KMS-11 (cell line): ENCODE data around the gene THBS1.
A peak's percentile ranks its signal among the peaks of the same experiment; 100 is the strongest.

Experiments used
- H2AFZ ChIP-seq: fragments of 200-600 bp; sonication (generic); 2 replicates; pipeline ENCODE4 v1.6.1; 2016; ENCODE audit warnings: antibody characterized with exemption, mixed run types, low read depth
- H3K27ac ChIP-seq: fragments of 200-600 bp; sonication (generic); 2 replicates; pipeline ENCODE4 v1.6.1; 2016; ENCODE audit warnings: mild to moderate bottlenecking, mixed run types
- H3K27me3 ChIP-seq: fragments of 200-600 bp; sonication (generic); 2 replicates; pipeline ENCODE4 v1.6.1; 2017; ENCODE audit warnings: mild to moderate bottlenecking, low read depth, mixed run types, moderate library complexity; ENCODE audit not compliant: insufficient read depth
- H3K36me3 ChIP-seq: fragments of 200-600 bp; sonication (generic); 2 replicates; pipeline ENCODE4 v1.6.1; 2017; ENCODE audit warnings: mild to moderate bottlenecking, mixed run types; ENCODE audit not compliant: insufficient read depth
- H3K4me1 ChIP-seq: fragments of 200-600 bp; sonication (generic); 2 replicates; pipeline ENCODE4 v1.6.1; 2016; ENCODE audit warnings: mild to moderate bottlenecking, low read depth, mixed run types; ENCODE audit not compliant: poor library complexity, severe bottlenecking
- H3K4me2 ChIP-seq: fragments of 200-600 bp; sonication (generic); 2 replicates; pipeline ENCODE4 v1.7.0; 2016; ENCODE audit warnings: mild to moderate bottlenecking, mixed run types
- H3K4me3 ChIP-seq: fragments of 200-600 bp; sonication (generic); IDR thresholded peaks from 2 replicates; pipeline ENCODE4 v1.6.1; 2017; ENCODE audit warnings: low read depth, low read length, mixed read lengths; ENCODE audit not compliant: insufficient read depth
- H3K79me2 ChIP-seq: fragments of 200-600 bp; sonication (generic); 2 replicates; pipeline ENCODE4 v1.6.1; 2016; ENCODE audit warnings: low read depth, mixed run types; ENCODE audit not compliant: insufficient read depth
- H3K9ac ChIP-seq: fragments of 200-600 bp; sonication (generic); 2 replicates; pipeline ENCODE4 v1.6.1; 2016; ENCODE audit warnings: mild to moderate bottlenecking, mixed run types
- H4K20me1 ChIP-seq: fragments of 200-600 bp; sonication (generic); 2 replicates; pipeline ENCODE4 v1.6.1; 2016; ENCODE audit warnings: mild to moderate bottlenecking, mixed run types; ENCODE audit not compliant: insufficient read depth
- TF ChIP-seq, protein P1 (sequence below): fragments of 200-600 bp; sonication (generic); conservative IDR thresholded peaks from 2 replicates; pipeline ENCODE4 v1.6.1; 2017; ENCODE audit warnings: low read depth, mild to moderate bottlenecking, antibody characterized with exemption, low read length, moderate library complexity, mixed read lengths

THBS1 gene

DNA sequence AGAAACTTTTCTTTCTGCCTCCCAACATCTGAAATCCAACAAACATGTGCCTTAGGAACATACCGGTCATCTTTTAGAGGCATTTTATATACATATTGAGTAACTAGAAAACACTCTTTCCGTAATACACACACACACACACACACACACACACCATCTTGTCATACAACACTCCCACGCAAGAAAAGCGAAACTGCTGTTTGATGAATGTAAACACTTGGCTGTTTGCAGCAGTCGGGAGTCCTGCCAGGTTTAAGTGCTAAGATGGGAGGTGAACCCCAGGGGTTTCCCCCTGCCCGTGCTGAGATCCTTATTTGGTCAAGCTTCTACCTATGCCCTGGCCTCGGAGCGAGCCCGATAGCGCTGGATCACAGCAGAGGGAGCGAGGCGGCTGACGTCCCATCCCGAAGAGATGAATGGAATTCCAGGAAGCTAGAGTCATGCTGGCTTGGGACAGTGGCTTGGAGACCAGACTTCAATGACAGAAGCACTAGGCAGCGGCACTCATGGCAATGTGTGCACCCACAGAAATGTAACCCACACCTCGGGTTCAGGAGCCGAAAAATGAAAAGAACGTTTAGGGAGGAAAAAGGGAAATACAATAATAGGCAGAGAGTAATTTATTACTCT is 1.3 kb upstream of the THBS1 start:
- Histone ChIP-seq H2AFZ (peak overlapping the region; percentile 90; the same call in 1 of the 2 replicates), H3K27me3 (peaks cover 11% of the 10 kb centered on the region), H3K27ac (no peak overlapping the region), H4K20me1 (no peaks in the 10 kb centered on the region), H3K79me2 (no peaks in the 10 kb centered on the region), H3K4me1 (no peaks in the 10 kb centered on the region), H3K9ac (no peak overlapping the region), H3K36me3 (no peaks in the 10 kb centered on the region), H3K4me3 (no peak overlapping the region), H3K4me2 (peak overlapping the region; percentile 14; the same call in 1 of the 2 replicates)
- TF ChIP-seq, protein P1, sequence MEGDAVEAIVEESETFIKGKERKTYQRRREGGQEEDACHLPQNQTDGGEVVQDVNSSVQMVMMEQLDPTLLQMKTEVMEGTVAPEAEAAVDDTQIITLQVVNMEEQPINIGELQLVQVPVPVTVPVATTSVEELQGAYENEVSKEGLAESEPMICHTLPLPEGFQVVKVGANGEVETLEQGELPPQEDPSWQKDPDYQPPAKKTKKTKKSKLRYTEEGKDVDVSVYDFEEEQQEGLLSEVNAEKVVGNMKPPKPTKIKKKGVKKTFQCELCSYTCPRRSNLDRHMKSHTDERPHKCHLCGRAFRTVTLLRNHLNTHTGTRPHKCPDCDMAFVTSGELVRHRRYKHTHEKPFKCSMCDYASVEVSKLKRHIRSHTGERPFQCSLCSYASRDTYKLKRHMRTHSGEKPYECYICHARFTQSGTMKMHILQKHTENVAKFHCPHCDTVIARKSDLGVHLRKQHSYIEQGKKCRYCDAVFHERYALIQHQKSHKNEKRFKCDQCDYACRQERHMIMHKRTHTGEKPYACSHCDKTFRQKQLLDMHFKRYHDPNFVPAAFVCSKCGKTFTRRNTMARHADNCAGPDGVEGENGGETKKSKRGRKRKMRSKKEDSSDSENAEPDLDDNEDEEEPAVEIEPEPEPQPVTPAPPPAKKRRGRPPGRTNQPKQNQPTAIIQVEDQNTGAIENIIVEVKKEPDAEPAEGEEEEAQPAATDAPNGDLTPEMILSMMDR, result no peak

- Histone ChIP-seq H3K4me3 (no peak overlapping the region), H3K4me1 (no peaks in the 10 kb centered on the region), H3K27ac (no peak overlapping the region), H4K20me1 (no peaks in the 10 kb centered on the region), H3K36me3 (no peaks in the 10 kb centered on the region), H3K4me2 (peak overlapping the region; percentile 51), H3K79me2 (no peaks in the 10 kb centered on the region), H2AFZ (peak overlapping the region; percentile 90), H3K9ac (no peak overlapping the region), H3K27me3 (peaks cover 11% of the 10 kb centered on the region)
- TF ChIP-seq, protein P1, result peak; percentile 92
Observed at GRCh38 chr15:39580117-39580484, 778 bp upstream of the THBS1 start.

- no peaks in the 10 kb centered on the region for H3K79me2 ChIP-seq
- TF ChIP-seq, protein P1, result no peak
- no peaks in the 10 kb centered on the region for H3K36me3 ChIP-seq
- no peak overlapping the region for H3K27ac ChIP-seq
- peaks cover 11% of the 10 kb centered on the region for H3K27me3 ChIP-seq
- H4K20me1 ChIP-seq, result no peaks in the 10 kb centered on the region
- peak overlapping the region; percentile 90; the same call in 1 of the 2 replicates for H2AFZ ChIP-seq
- H3K4me3 ChIP-seq, result no peak overlapping the region
- no peaks in the 10 kb centered on the region for H3K4me1 ChIP-seq
- no peak overlapping the region for H3K9ac ChIP-seq
- no peak overlapping the region for H3K4me2 ChIP-seq
Observed at GRCh38 chr15:39581242-39581792, 438 bp downstream of the THBS1 start.

GRCh38 chr15:39581793-39582285 is 960 bp downstream of the THBS1 start:
- H3K27ac ChIP-seq, result no peak overlapping the region
- H3K4me3 ChIP-seq, result no peak overlapping the region
- peaks cover 11% of the 10 kb centered on the region for H3K27me3 ChIP-seq
- no peak overlapping the region for H3K9ac ChIP-seq
- no peak overlapping the region for H2AFZ ChIP-seq
- H3K4me1 ChIP-seq, result no peaks in the 10 kb centered on the region
- H3K79me2 ChIP-seq, result no peaks in the 10 kb centered on the region
- no peaks in the 10 kb centered on the region for H3K36me3 ChIP-seq
- no peak overlapping the region for H3K4me2 ChIP-seq
- TF ChIP-seq, protein P1, result no peak
- no peaks in the 10 kb centered on the region for H4K20me1 ChIP-seq
